CD14-positive monocyte (primary cell): ENCODE measurements around the gene OR2T3. TPM values are rescaled to one million over a fixed set of nuclear protein-coding genes. Genes with fewer than 3 reads are reported as not detected.
"Not testable (repeated sequence)": the region's sequence is repeated elsewhere in the genome, so short reads cannot be mapped to it uniquely, and the experiment has no call there.

ENCODE experiments used
- DNase-seq, 3 donors: peaks; one replicate each; pipeline ENCODE4 v3.0.0-alpha.2; 2011 to 2022
- H2AFZ ChIP-seq: 2 replicates; pipeline ENCODE4 v1.6.0; 2012; ENCODE audit warnings: mild to moderate bottlenecking, low read depth, low read length, inconsistent platforms; ENCODE audit not compliant: insufficient read depth, poor library complexity, severe bottlenecking
- H3K27ac ChIP-seq, 2 donors: 1 replicate in 1 of 2; 2 replicates in 1 of 2; pipeline ENCODE4 v1.5.1; 2012 to 2013; ENCODE audit warnings: low read length in 2 of 2, control low read depth in 1 of 2, inconsistent platforms in 1 of 2, low read depth in 1 of 2, mild to moderate bottlenecking in 1 of 2
- H3K27me3 ChIP-seq, 2 donors: one replicate each; pipeline versions ENCODE4 v1.6.0 to v1.6.1; 2011 to 2013; ENCODE audit warnings: low read length in 2 of 2; ENCODE audit not compliant: control insufficient read depth in 2 of 2, insufficient read depth in 2 of 2
- H3K36me3 ChIP-seq, 2 donors: replicated peaks in 1 of 2; 1 replicate in 1 of 2; 2 replicates in 1 of 2; pipeline versions ENCODE4 v1.5.1 to v1.6.1; 2012 to 2013; ENCODE audit warnings: low read length in 2 of 2, control low read depth in 1 of 2, inconsistent platforms in 1 of 2, mild to moderate bottlenecking in 1 of 2; ENCODE audit not compliant: insufficient read depth in 2 of 2, control insufficient read depth in 1 of 2
- H3K4me1 ChIP-seq, 2 donors: 1 replicate in 1 of 2; 2 replicates in 1 of 2; pipeline versions ENCODE4 v1.5.1 to v1.6.1; 2012 to 2013; ENCODE audit warnings: low read length in 2 of 2, control low read depth in 1 of 2, inconsistent platforms in 1 of 2, mild to moderate bottlenecking in 1 of 2, moderate library complexity in 1 of 2; ENCODE audit not compliant: insufficient read depth in 2 of 2, control insufficient read depth in 1 of 2
- H3K4me2 ChIP-seq: replicated peaks from 2 replicates; pipeline ENCODE3; 2012; ENCODE audit warnings: low read length, moderate library complexity, mild to moderate bottlenecking; ENCODE audit not compliant: poor library complexity, severe bottlenecking; ENCODE audit errors: extremely low read depth
- H3K4me3 ChIP-seq, 3 experiments: fragments of 200-600 bp in 1 of 3; sonication (generic) in 1 of 3; replicated peaks in 1 of 3; 1 replicate in 2 of 3; 2 replicates in 1 of 3; pipeline ENCODE4 v1.5.1; 2011 to 2013; ENCODE audit warnings: low read length in 3 of 3, mild to moderate bottlenecking in 3 of 3, control low read depth in 2 of 3, low read depth in 2 of 3, inconsistent platforms in 1 of 3, moderate library complexity in 1 of 3
- H3K79me2 ChIP-seq: 2 replicates; pipeline ENCODE4 v1.6.0; 2012; ENCODE audit warnings: mild to moderate bottlenecking, control low read depth, inconsistent platforms, low read length, moderate library complexity; ENCODE audit not compliant: insufficient read depth
- H3K9ac ChIP-seq: 2 replicates; pipeline ENCODE4 v1.6.0; 2017; ENCODE audit warnings: low read length, mild to moderate bottlenecking; ENCODE audit not compliant: insufficient read depth, poor library complexity, severe bottlenecking
- H3K9me3 ChIP-seq, 2 donors: replicated peaks in 1 of 2; 1 replicate in 1 of 2; 2 replicates in 1 of 2; pipeline versions ENCODE4 v1.5.1 to v1.6.1; 2012 to 2013; ENCODE audit warnings: low read length in 2 of 2, control low read depth in 1 of 2; ENCODE audit not compliant: control insufficient read depth in 1 of 2, insufficient read depth in 1 of 2
- H4K20me1 ChIP-seq: 2 replicates; pipeline ENCODE4 v1.6.0; 2012; ENCODE audit warnings: mild to moderate bottlenecking, low read length, control low read depth, moderate library complexity; ENCODE audit not compliant: insufficient read depth
- H3K27ac Mint-ChIP-seq, 7 donors: one replicate each; pipeline ENCODE4 v1.8.0; 2020; ENCODE audit warnings: mild to moderate bottlenecking in 7 of 7, mixed read lengths in 7 of 7, moderate library complexity in 6 of 7, inconsistent platforms in 2 of 7
- H3K27me3 Mint-ChIP-seq, 3 donors: one replicate each; pipeline ENCODE4 v1.8.0; 2021 to 2022; ENCODE audit warnings: low read depth in 3 of 3, mild to moderate bottlenecking in 3 of 3, mixed read lengths in 3 of 3, moderate library complexity in 3 of 3, inconsistent platforms in 1 of 3
- H3K36me3 Mint-ChIP-seq, 2 donors: one replicate each; pipeline ENCODE4 v1.8.0; 2020; ENCODE audit warnings: mixed read lengths in 2 of 2, inconsistent platforms in 1 of 2, mild to moderate bottlenecking in 1 of 2
- H3K4me1 Mint-ChIP-seq: one replicate; pipeline ENCODE4 v1.8.0; 2020; ENCODE audit warnings: mild to moderate bottlenecking, mixed read lengths
- H3K4me3 Mint-ChIP-seq, 2 donors: one replicate each; pipeline ENCODE4 v1.8.0; 2020; ENCODE audit warnings: mild to moderate bottlenecking in 2 of 2, mixed read lengths in 2 of 2, moderate library complexity in 1 of 2
- H3K9me3 Mint-ChIP-seq, 7 donors: one replicate each; pipeline ENCODE4 v1.8.0; 2020 to 2022; ENCODE audit warnings: mixed read lengths in 7 of 7, mild to moderate bottlenecking in 6 of 7, moderate library complexity in 6 of 7, inconsistent platforms in 2 of 7
- WGBS: methylation state at CpG from one replicate; pipeline ENCODE4 v1.1.5; 2013; ENCODE audit warnings: missing lambda C conversion rate; ENCODE audit not compliant: insufficient coverage; 5-methylcytosine and 5-hydroxymethylcytosine counted together
- intact Hi-C, 2 donors: fragments of 100-400 bp; cut with micrococcal nuclease; formaldehyde crosslinking; loops; one replicate each; pipeline versions ENCODE4 v1.15.0 to v1.15.1; 2023
- polyA plus RNA-seq, 3 donors: library from polyadenylated mRNA; depleted of rRNA in 1 of 3; unstranded in 2 of 3; stranded (reverse) in 1 of 3; fragments of 300-500 nt in 2 of 3; fragments of >200 nt in 1 of 3; fragmentation: Illumina TruSeq in 2 of 3; gene quantifications; 1 replicate in 2 of 3; 2 replicates in 1 of 3; pipeline ENCODE4 v1.2.3, GENCODE V29; 2012 to 2021

The OR2T3 gene
- polyA plus RNA-seq, 3 donors = 0.08 TPM; not detected in 2

GRCh38 chr1:248488289-248488688, 15.1 kb downstream of the OR2T3 start, which contains the start of gene OR2T5:
Gene OR2T5, plus strand, starts transcription at chr1:248488589. Its CDS starts 0 bp downstream, at chr1:248488589.
- H3K4me3 ChIP-seq, H3K9me3 ChIP-seq, H3K27me3 Mint-ChIP-seq, H3K4me3 Mint-ChIP-seq, intact Hi-C loops, H3K79me2 ChIP-seq, H3K27ac ChIP-seq, H3K9me3 Mint-ChIP-seq, H3K4me1 ChIP-seq, H4K20me1 ChIP-seq, H3K4me1 Mint-ChIP-seq, H2AFZ ChIP-seq, H3K36me3 Mint-ChIP-seq, DNase-seq, H3K4me2 ChIP-seq, H3K27ac Mint-ChIP-seq, H3K36me3 ChIP-seq, H3K27me3 ChIP-seq, H3K9ac ChIP-seq: not testable (repeated sequence)
- WGBS = no CpG with 5 or more reads among the region's 6 CpGs

- H3K4me3 Mint-ChIP-seq, intact Hi-C loops, H3K27me3 Mint-ChIP-seq, H3K9me3 Mint-ChIP-seq, H3K79me2 ChIP-seq, H3K4me1 Mint-ChIP-seq, H3K36me3 Mint-ChIP-seq, H3K4me2 ChIP-seq, H2AFZ ChIP-seq, DNase-seq, H3K27ac ChIP-seq, H3K4me3 ChIP-seq, H3K36me3 ChIP-seq, H3K9me3 ChIP-seq, H3K27me3 ChIP-seq, H3K27ac Mint-ChIP-seq, H4K20me1 ChIP-seq, H3K4me1 ChIP-seq, H3K9ac ChIP-seq: not testable (repeated sequence)
- no CpG with 5 or more reads among the region's 5 CpGs for WGBS
Measured at GRCh38 chr1:248496661-248497060, 23.5 kb downstream of the OR2T3 start.

GRCh38 chr1:248500305-248501035, 27.3 kb downstream of the OR2T3 start:
- not testable (repeated sequence) for H3K4me3 Mint-ChIP-seq, H3K4me1 Mint-ChIP-seq

GRCh38 chr1:248507773-248508172, 34.6 kb downstream of the OR2T3 start, which contains the start of gene OR2G6:
Gene OR2G6, plus strand, starts transcription at chr1:248508073. Its CDS starts 13,574 bp downstream, at chr1:248521647.
- H3K27ac ChIP-seq, H3K36me3 ChIP-seq, H3K4me3 ChIP-seq, H3K4me1 Mint-ChIP-seq, H3K27me3 Mint-ChIP-seq, H3K27ac Mint-ChIP-seq, H3K36me3 Mint-ChIP-seq, H3K4me3 Mint-ChIP-seq, DNase-seq, H3K9me3 ChIP-seq, H3K4me1 ChIP-seq, H2AFZ ChIP-seq, H3K27me3 ChIP-seq, H3K9ac ChIP-seq, H4K20me1 ChIP-seq, H3K79me2 ChIP-seq, intact Hi-C loops, H3K4me2 ChIP-seq, H3K9me3 Mint-ChIP-seq: not testable (repeated sequence)
- no CpG with 5 or more reads among the region's 2 CpGs for WGBS

More at GRCh38 chr1:248500305-248501035, 27.3 kb downstream of the OR2T3 start:
- H2AFZ ChIP-seq, H3K27ac Mint-ChIP-seq, H3K4me3 ChIP-seq, H3K27me3 Mint-ChIP-seq, H3K9me3 Mint-ChIP-seq, H3K79me2 ChIP-seq, H3K9ac ChIP-seq, H3K4me1 ChIP-seq, H3K36me3 ChIP-seq, DNase-seq, H3K9me3 ChIP-seq, H3K4me2 ChIP-seq, H3K36me3 Mint-ChIP-seq, H3K27ac ChIP-seq, H4K20me1 ChIP-seq, intact Hi-C loops, H3K27me3 ChIP-seq: not testable (repeated sequence)
- whole genome bisulfite sequencing = 100% methylated on average over 1 of the region's 2 CpGs
